HG03139 (cell line): ENCODE data around the gene WDR1.

Experiments used
- ATAC-seq: cut with Tn5 transposase; IDR thresholded peaks from one replicate; pipeline ENCODE4 v1.9.1; 2021; ENCODE audit not compliant: unreplicated experiment

Gene WDR1

DNA sequence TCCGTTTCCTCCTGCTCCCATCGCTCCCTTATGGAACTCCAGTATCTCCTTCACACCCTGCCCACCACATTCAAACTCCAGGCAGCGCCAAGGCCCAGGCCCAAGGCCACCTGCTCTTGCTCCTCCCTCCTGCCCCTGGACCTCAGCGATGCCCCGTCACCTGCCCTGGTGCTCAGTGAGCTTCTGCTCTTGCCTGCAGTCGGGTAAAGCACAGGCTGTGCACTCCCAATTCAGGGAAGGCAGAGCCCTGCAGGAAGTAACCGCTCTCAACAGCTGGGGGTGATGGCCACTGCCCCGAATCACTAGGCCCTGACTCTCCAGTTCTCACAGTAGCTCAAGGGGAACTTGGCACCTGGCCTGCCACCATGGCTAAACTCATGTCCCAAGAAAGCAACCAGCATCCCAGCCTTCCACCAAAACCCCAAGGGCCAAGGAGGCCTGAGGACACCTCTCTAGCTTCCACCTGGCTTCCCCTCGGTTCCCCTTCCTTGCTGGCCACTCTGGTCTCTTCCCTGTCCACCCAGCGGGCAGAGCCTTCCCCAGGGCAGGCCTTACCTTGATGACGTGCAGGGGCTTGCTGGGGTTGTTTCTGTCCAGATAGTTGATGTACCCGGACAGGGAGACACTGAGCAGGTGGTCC is 29.3 kb downstream of the WDR1 start:
- no peak for ATAC-seq

DNA sequence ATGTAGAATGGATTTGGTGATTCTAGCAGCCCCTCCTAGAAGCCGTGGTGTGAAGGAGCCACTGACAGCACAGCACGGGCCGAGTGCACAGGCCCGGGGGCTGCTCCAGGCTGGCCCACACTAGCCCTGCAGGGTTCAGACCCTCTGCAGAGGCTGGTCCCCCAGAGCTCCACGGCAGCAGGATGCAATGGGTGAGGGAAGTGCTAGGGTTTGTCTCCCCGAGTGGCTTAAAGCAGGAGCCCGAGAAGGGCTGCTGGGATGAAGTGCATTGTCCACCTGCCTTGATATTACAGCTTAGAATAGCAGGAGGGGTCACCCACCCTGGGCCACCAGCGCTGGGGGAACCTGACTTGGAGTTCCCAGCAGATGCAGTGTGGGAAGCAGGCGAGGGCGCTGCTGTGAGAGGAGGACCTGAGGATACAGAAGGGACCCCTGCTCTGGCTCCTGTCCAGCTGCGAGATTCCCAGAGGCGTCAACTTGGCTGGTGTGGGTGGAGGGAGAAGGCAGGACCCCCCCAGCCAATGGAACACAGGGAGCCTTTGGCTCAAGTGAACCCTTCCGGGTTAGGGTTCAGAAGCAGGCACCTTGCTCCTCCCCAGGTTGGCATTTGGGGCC is 30.0 kb downstream of the WDR1 start:
- ATAC-seq, result no peak

- no peak for ATAC-seq
These were observed 30.6 kb downstream of the WDR1 start for GRCh38 chr4:10085828-10086505.

- ATAC-seq, result no peak
These were observed 31.2 kb downstream of the WDR1 start for GRCh38 chr4:10085386-10085785.

DNA sequence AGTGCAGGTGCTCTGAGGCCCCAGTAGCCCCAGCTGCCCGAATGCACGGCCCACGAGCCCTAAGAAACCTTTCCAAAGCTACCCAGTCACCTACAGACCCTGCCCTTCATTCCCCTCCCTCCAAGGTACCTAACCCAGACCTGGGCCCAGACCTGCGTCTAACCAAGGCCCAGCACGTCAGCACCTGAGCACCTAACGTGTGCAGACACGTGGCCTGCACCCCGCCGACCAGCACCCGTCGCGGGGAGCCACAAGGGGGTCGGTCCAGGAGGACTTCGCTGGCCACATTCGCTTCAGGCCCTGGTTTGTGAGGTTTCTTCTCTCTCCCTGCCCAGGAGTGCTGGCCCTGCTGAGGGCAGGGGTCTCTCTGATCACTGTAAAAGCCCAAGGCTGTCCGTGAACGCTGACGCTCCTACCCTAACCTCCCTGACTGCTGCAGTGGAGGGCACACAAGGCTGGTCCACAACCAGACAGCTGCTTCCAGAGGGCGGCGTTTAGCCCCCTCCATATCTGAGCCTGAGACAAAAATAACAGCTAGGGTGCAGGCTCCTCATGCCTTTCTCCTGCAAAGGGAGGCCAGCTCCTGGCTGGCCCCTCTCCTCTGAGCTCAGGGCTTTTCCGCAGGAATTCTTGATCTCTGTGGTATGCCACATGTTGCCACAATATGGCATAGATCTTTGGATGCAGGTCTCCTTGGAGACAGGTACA is 31.8 kb downstream of the WDR1 start:
- no peak for ATAC-seq

- ATAC-seq, result no peak
These were observed 32.5 kb downstream of the WDR1 start for GRCh38 chr4:10083861-10084641.

DNA sequence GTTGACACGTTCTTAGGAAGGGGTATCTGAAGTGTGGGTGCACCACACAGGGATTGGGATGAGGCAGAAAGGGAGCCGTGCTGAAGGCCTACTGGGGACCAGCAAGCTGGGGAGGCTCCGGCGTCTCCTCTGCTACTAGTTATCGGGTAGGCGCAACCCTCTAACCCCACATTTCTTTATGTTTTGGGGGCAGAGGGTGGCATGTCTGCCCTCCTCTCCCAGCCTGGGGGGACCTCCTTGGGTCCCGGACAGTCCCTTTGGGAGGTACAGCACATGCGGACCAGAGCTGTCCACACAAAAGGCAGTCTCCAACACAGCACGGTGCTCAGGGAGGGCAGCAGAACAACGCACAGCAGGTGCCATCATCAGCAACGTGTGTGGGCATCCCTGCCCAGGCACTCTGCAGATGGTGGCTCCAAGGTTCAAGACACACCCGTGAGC is 33.2 kb downstream of the WDR1 start:
- no peak for ATAC-seq

DNA sequence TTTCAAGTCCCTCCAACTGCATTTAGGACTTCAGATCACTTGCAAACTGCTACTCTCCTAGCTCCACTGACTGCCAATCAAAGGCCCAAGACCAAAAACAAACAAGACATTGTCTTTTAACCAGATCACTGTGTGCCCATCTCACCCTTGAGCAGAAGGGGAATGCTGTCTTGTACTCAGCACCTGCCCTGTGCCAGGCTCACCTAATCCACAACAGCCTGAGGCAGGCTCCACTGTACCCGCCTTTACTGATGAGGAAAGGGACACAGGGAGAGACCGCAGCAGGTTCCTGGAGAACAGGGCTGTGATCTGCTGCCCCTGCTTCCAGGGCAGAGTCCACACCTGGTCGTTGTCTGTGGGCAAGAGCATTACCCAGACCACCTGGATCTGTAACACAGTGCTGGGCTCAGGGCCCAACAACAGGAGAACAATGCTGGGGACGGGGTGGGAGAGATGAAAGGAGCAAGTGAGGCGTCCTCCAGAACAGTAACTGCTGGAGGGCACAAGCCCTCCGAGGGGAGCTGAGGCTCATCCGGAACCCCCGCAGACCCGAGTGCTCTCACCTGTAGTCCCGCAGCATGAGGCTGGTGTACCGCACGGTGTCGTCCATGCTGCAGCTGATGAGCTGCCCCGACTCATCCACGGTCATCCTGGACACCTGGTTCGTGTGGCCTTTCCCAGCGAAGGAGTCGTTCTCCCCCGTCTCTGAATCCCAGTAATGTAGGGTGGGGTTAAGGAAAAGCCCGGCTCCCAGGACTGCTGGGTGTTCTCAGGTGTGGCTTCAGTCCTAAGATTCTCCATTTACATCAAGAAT is 33.9 kb downstream of the WDR1 start:
- ATAC-seq, result no peak

- no peak for ATAC-seq
These were observed 34.6 kb downstream of the WDR1 start for GRCh38 chr4:10082047-10082446.

- no peak for ATAC-seq
These were observed 35.4 kb downstream of the WDR1 start for GRCh38 chr4:10081218-10081606.

- ATAC-seq, result no peak
These were observed 35.9 kb downstream of the WDR1 start for GRCh38 chr4:10080589-10081217.

DNA sequence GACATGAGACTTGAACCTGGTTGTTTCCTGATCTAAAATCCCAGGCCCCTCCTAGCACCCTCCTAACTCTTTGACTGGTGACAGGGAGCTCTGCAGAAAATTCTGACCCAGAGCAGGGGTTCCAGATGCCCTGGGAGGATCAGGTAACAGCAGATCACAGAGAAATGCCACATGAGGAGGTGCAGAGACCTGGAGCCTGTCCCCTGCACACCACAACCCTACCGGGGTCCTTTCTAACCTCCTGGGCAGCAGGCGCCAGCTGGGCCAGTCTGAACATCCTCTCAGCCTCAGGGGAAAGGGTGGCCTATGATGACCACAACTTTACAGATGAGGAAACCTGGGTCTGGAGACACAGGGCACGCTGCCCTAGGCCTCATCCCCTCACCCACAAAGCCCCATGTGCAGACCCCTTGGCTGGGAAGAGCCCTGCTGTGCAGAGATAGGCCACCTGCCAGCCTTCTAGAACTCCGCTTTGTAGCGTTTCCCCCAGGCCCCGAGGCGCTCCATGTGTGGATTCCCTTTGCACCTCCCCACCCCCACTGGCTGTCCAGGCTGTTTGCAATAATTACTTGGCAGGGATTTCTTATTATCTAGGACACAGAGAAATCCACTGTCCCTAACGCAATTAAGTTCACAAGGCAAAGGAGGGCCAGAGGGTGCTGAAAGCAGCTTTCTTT is 36.5 kb downstream of the WDR1 start:
- ATAC-seq, result no peak

DNA sequence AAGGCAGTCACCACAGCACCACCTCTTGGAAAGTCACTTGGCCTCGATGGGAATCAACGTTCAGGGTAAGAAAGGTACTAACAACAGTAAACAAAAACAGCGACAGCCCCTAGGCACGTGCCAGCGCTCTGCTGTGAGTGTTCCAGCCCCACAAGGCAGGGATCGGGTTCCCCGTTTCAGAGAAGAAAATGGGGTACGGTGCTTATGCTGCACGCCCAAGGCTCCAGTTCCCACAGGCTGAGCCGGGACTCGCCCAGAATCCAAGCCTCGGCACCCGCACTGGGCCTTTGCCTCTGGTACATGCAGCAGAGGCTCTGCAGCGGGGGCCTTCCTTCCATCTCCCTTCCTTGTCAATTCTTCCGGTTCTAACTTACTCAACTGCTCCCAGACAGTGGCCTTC is 37.3 kb downstream of the WDR1 start:
- no peak for ATAC-seq

DNA sequence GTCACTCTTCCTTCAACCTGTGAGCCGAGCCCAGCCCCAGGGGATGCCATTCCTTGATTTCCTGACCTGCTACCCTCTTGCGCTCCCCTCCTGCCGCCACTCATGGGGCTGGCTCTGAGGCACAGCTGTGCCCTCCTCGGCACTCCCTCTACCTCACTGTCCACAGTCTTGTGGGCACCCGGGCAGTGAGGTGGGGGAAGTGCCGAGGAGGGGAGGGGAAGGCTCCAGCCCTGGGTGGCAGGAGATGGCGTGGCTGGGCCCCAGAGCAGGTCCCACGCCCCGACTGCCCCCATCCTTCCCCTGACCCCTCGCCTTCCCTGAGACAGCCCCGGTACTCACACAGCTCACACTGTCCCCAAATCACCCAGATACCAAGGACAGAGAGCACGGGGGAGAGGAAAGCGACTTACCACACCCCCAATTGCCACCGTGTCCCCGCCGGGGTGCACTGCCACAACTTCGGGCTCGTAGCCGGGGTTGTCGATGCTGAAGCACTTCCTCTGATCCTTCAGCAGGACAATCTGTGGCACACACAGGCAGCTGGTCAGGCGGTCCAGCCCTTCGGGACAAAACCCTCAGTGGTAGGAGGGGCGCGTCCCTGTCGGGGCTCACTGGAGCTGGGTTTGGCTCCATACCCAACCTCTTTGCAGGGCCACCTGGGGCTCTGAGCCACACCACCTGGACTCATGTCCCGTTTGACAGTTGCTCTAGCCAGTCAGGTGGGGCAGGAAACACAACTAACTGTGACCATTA is 37.9 kb downstream of the WDR1 start:
- no peak for ATAC-seq

GRCh38 chr4:10077483-10078335 is 38.9 kb downstream of the WDR1 start:
- no peak for ATAC-seq

DNA sequence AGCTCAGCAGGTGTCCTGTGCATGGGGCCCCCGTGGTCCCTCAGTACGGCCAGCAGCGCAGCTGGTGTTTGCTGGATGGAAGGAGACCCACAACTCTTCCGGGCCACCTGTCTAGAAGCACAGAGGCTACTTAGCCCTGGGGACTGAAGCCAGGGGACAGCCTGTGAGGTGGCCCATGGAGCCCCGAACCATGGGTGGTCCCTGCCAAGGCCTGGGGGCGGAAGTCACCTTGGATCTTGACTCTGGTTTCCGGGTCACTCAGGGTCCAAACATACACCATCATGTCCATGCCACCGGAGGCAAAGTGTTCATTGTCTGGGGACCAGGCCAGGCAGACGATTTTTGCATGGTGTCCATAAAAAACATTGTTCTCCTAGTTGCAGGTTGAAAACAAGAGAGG is 39.5 kb downstream of the WDR1 start:
- ATAC-seq, result no peak

- no peak for ATAC-seq
These were observed 40.6 kb downstream of the WDR1 start for GRCh38 chr4:10075953-10076391.
